ENCODE measurements around the gene ARMC10.
"Not testable (repeated sequence)": the region's sequence is repeated elsewhere in the genome, so short reads cannot be mapped to it uniquely, and the experiment has no call there.

- not testable (repeated sequence) for TF ChIP-seq EP300 (IDR thresholded peaks at IDR 0.05; ENCODE audit: low read depth); POLR2AphosphoS5 (IDR thresholded peaks at IDR 0.05)
- TF ChIP-seq, protein P1, sequence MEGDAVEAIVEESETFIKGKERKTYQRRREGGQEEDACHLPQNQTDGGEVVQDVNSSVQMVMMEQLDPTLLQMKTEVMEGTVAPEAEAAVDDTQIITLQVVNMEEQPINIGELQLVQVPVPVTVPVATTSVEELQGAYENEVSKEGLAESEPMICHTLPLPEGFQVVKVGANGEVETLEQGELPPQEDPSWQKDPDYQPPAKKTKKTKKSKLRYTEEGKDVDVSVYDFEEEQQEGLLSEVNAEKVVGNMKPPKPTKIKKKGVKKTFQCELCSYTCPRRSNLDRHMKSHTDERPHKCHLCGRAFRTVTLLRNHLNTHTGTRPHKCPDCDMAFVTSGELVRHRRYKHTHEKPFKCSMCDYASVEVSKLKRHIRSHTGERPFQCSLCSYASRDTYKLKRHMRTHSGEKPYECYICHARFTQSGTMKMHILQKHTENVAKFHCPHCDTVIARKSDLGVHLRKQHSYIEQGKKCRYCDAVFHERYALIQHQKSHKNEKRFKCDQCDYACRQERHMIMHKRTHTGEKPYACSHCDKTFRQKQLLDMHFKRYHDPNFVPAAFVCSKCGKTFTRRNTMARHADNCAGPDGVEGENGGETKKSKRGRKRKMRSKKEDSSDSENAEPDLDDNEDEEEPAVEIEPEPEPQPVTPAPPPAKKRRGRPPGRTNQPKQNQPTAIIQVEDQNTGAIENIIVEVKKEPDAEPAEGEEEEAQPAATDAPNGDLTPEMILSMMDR (IDR thresholded peaks at IDR 0.05), result not testable (repeated sequence)
Measured at GRCh38 chr7:103037823-103038739, 36.9 kb upstream of the ARMC10 start.
